ENCODE results near the gene HCAR2. TPM values are rescaled to one million over a fixed set of nuclear protein-coding genes. Genes with fewer than 3 reads are reported as not detected.
A peak's percentile ranks its signal among the peaks of the same experiment; 100 is the strongest.

HCAR2 gene
- total and polyA plus RNA-seq, 2 of the 13 experiments (the other 11 are each of a cell fraction or from before 2014, with no cell fraction given) = 0.09 to 5.6 TPM

DNA sequence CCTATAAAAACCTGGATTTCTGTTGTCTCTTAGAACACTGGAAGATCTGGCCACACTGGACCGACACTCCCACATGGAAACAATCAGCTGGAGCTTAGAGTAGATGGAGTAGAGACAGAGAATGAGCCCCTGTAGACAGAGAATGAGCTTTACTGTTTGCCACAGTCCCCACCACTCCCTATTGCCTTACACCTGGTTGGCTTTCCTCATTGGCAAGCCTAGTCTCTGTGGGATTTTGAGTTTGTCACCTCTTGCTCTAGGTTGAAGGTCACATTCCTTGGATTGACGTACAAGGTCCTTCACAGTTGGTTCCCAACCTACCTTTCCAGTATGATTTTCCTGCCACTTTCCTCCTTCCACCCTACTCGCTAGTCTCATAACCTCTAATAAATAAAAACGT is 29.5 kb upstream of the HCAR2 start:
- no TSS peak for BruUV-seq (replicated peaks)
- Histone ChIP-seq H4K20me1 (ENCODE audit: insufficient read depth, low read length) (no peaks in the 10 kb centered on the region), H3K4me3 (replicated peaks in 1 of 3; ENCODE audit: insufficient read depth in 1 of 3, low read depth in 2 of 3, low read length in 3 of 3) (no peak overlapping the region), H3K27ac (ENCODE audit: extremely low read length, insufficient read depth, low read length) (no peak overlapping the region), H3K9me3 (ENCODE audit: low read length) (no peaks in the 10 kb centered on the region), H3K27me3 (ENCODE audit: control insufficient read depth in 1 of 2, insufficient read depth in 2 of 2, low read length in 2 of 2) (no peaks in the 10 kb centered on the region; a peak in 1 of 5 replicates), H3K4me2 (ENCODE audit: low read depth, low read length) (no peak overlapping the region), H3K4me1 (ENCODE audit: insufficient read depth, low read length) (peaks cover 59% of the 10 kb centered on the region), H3K36me3 (replicated peaks in 1 of 2; ENCODE audit: control insufficient read depth in 1 of 2, insufficient read depth in 2 of 2, low read length in 2 of 2) (no peaks in the 10 kb centered on the region), H3K79me2 (ENCODE audit: insufficient read depth, low read length) (no peaks in the 10 kb centered on the region), H3K9ac (ENCODE audit: insufficient read depth, low read depth, low read length) (no peak overlapping the region), H2AFZ (ENCODE audit: low read length) (no peak overlapping the region)
- in situ Hi-C loops (cut with HindIII; ENCODE audit: extremely low pct_ligation_motif_present, low pct_unique_long_range_greater_than_20kb) = no loop called here
- no peak for FAIRE-seq
- TF ChIP-seq KDM1A (CRISPR knock-in tag; IDR thresholded peaks at IDR 0.05) (0 out of 2 replicates have a peak, but pooled peaks have one; percentile 36), ZNF326 (CRISPR knock-in tag; IDR thresholded peaks at IDR 0.05; ENCODE audit: borderline replicate concordance) (no peak), ZMYM3 (CRISPR knock-in tag; IDR thresholded peaks at IDR 0.05) (peak; percentile 66), GATA4 (IDR thresholded peaks at IDR 0.05; ENCODE audit: borderline replicate concordance, low read depth) (no peak), TEAD3 (CRISPR knock-in tag; optimal IDR thresholded peaks at IDR 0.05; ENCODE audit: borderline replicate concordance) (peak; percentile 15), ZNF180 (CRISPR knock-in tag; IDR thresholded peaks at IDR 0.05; ENCODE audit: borderline replicate concordance, low read depth) (peak; percentile 99; the same call in 1 of the 2 replicates), ZFP36 (IDR thresholded peaks at IDR 0.05; ENCODE audit: borderline replicate concordance, low read depth, low read length, partially characterized antibody) (peak; percentile 44)
- DNase-seq (ENCODE audit: low spot score) = no peak
- CTCF ChIA-PET (ENCODE audit: low intra/inter-chr PET ratio, low total read pairs) = no interaction called here
- WGBS (ENCODE audit: low lambda C conversion rate) = 48% methylated on average over 4 of the region's 4 CpGs
- no peak for ATAC-seq
- intact Hi-C loops (cut with micrococcal nuclease; ENCODE audit: unreplicated experiment) = no loop called here
- POLR2A ChIA-PET = no interaction called here

DNA sequence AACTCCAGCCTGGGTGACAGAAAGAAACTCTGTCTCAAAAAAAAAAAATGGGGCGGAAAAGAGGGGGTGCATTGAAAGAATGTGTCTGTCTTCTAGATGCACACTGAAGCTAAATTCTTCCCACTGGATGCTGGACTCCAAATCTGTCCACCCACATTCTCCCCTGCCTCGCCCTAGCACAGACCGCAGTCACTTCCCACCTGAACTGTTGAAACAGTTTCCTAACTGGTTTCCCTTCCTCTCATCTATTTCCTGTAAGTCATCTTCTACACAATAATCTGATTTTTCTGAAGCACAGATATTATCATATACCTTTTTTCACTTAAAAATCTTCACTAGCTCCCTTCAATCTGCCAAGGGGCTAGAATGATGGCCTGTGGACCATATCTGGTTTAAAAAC is 29.0 kb upstream of the HCAR2 start:
- ATAC-seq (no peak), FAIRE-seq (no peak), DNase-seq (ENCODE audit: low spot score) (no peak)
- H3K9ac ChIP-seq (ENCODE audit: insufficient read depth, low read depth, low read length) = no peak overlapping the region
- in situ Hi-C loops (cut with HindIII; ENCODE audit: extremely low pct_ligation_motif_present, low pct_unique_long_range_greater_than_20kb) (no loop called here), intact Hi-C loops (cut with micrococcal nuclease; ENCODE audit: unreplicated experiment) (no loop called here)
- no peaks in the 10 kb centered on the region for H3K9me3 ChIP-seq (ENCODE audit: low read length)
- peaks cover 59% of the 10 kb centered on the region for H3K4me1 ChIP-seq (ENCODE audit: insufficient read depth, low read length)
- ChIA-PET CTCF (ENCODE audit: low intra/inter-chr PET ratio, low total read pairs) (no interaction called here), POLR2A (no interaction called here)
- no TSS peak for BruUV-seq (replicated peaks)
- no peaks in the 10 kb centered on the region for H3K36me3 ChIP-seq (replicated peaks in 1 of 2; ENCODE audit: control insufficient read depth in 1 of 2, insufficient read depth in 2 of 2, low read length in 2 of 2)
- H4K20me1 ChIP-seq (ENCODE audit: insufficient read depth, low read length) = no peaks in the 10 kb centered on the region
- no peak overlapping the region for H3K4me2 ChIP-seq (ENCODE audit: low read depth, low read length)
- H3K79me2 ChIP-seq (ENCODE audit: insufficient read depth, low read length) = no peaks in the 10 kb centered on the region
- no peak for TF ChIP-seq ZNF556 (CRISPR knock-in tag; IDR thresholded peaks at IDR 0.05; ENCODE audit: borderline replicate concordance)
- no peak for TF ChIP-seq TOE1 (CRISPR knock-in tag; IDR thresholded peaks at IDR 0.05)
- TF ChIP-seq, protein P1, sequence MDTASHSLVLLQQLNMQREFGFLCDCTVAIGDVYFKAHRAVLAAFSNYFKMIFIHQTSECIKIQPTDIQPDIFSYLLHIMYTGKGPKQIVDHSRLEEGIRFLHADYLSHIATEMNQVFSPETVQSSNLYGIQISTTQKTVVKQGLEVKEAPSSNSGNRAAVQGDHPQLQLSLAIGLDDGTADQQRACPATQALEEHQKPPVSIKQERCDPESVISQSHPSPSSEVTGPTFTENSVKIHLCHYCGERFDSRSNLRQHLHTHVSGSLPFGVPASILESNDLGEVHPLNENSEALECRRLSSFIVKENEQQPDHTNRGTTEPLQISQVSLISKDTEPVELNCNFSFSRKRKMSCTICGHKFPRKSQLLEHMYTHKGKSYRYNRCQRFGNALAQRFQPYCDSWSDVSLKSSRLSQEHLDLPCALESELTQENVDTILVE (CRISPR knock-in tag; IDR thresholded peaks at IDR 0.05) = no peak
- TF ChIP-seq ZSCAN21 (CRISPR knock-in tag; IDR thresholded peaks at IDR 0.05; ENCODE audit: borderline replicate concordance) = no peak
- no peak for TF ChIP-seq ZNF678 (CRISPR knock-in tag; IDR thresholded peaks at IDR 0.05)
- no peak for TF ChIP-seq ZNF75D (CRISPR knock-in tag; IDR thresholded peaks at IDR 0.05; ENCODE audit: borderline replicate concordance)
- TF ChIP-seq ZNF549 (CRISPR knock-in tag; IDR thresholded peaks at IDR 0.05) = no peak
- no peak for TF ChIP-seq RAD51 (IDR thresholded peaks at IDR 0.05; ENCODE audit: borderline replicate concordance)
- TF ChIP-seq SATB2 (CRISPR knock-in tag; IDR thresholded peaks at IDR 0.05) = no peak
- no peak for TF ChIP-seq ZKSCAN5 (CRISPR knock-in tag; IDR thresholded peaks at IDR 0.05)
- TF ChIP-seq, protein P2, sequence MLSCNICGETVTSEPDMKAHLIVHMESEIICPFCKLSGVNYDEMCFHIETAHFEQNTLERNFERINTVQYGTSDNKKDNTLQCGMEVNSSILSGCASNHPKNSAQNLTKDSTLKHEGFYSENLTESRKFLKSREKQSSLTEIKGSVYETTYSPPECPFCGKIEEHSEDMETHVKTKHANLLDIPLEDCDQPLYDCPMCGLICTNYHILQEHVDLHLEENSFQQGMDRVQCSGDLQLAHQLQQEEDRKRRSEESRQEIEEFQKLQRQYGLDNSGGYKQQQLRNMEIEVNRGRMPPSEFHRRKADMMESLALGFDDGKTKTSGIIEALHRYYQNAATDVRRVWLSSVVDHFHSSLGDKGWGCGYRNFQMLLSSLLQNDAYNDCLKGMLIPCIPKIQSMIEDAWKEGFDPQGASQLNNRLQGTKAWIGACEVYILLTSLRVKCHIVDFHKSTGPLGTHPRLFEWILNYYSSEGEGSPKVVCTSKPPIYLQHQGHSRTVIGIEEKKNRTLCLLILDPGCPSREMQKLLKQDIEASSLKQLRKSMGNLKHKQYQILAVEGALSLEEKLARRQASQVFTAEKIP (CRISPR knock-in tag; IDR thresholded peaks at IDR 0.05; ENCODE audit: borderline replicate concordance) = no peak
- no peak for TF ChIP-seq ISL2 (CRISPR knock-in tag; IDR thresholded peaks at IDR 0.05)
- no peaks in the 10 kb centered on the region; a peak in 1 of 5 replicates for H3K27me3 ChIP-seq (ENCODE audit: control insufficient read depth in 1 of 2, insufficient read depth in 2 of 2, low read length in 2 of 2)
- no peak overlapping the region for H3K4me3 ChIP-seq (replicated peaks in 1 of 3; ENCODE audit: insufficient read depth in 1 of 3, low read depth in 2 of 3, low read length in 3 of 3)
- 87% methylated on average over 3 of the region's 3 CpGs for whole genome bisulfite sequencing (ENCODE audit: low lambda C conversion rate)
- H2AFZ ChIP-seq (ENCODE audit: low read length) = no peak overlapping the region
- no peak overlapping the region for H3K27ac ChIP-seq (ENCODE audit: extremely low read length, insufficient read depth, low read length)
